ENCODE data around the gene FGD5. TPM values are rescaled to one million over a fixed set of nuclear protein-coding genes. Genes with fewer than 3 reads are reported as not detected.

FGD5 gene
- total and polyA plus RNA-seq, 2 experiments from 2014 or later: 7.4 to 12.2 TPM

GRCh38 chr3:14821151-14821550 is 2.4 kb downstream of the FGD5 start:
- Mint-ChIP-seq H3K36me3 (ENCODE audit: low read depth) (peaks cover 3% of the 10 kb centered on the region; the same call in 2 of the 3 replicates), H3K9me3 (no peaks in the 10 kb centered on the region), H3K4me3 (no peak overlapping the region), H3K27me3 (ENCODE audit: insufficient read depth, low read depth, poor library complexity) (peaks cover 15% of the 10 kb centered on the region), H3K27ac (no peak overlapping the region), H3K4me1 (peaks cover 22% of the 10 kb centered on the region)
- Histone ChIP-seq H3K4me3 (no peak overlapping the region), H3K9me2 (ENCODE audit: insufficient read depth) (no peaks in the 10 kb centered on the region), H4K20me1 (replicated peaks; ENCODE audit: insufficient read depth) (no peaks in the 10 kb centered on the region), H2AFZ (no peak overlapping the region), H3K36me3 (ENCODE audit: insufficient read depth) (no peaks in the 10 kb centered on the region), H3K4me1 (ENCODE audit: insufficient read depth) (peaks cover 16% of the 10 kb centered on the region), H3F3A (replicated peaks; ENCODE audit: low read depth) (no peaks in the 10 kb centered on the region), H3K4me2 (no peak overlapping the region), H3K79me2 (replicated peaks; ENCODE audit: insufficient read depth) (no peaks in the 10 kb centered on the region), H3K27me3 (ENCODE audit: insufficient read depth) (no peaks in the 10 kb centered on the region), H3K27ac (ENCODE audit: low read depth) (no peak overlapping the region)
- ATAC-seq (no peak), DNase-seq (ENCODE audit: low spot score) (no peak)
- TF ChIP-seq EZH2 (IDR thresholded peaks at IDR 0.05; ENCODE audit: low read depth, unreplicated experiment): no peak
- TF ChIP-seq EZH2phosphoT487 (IDR thresholded peaks at IDR 0.05; ENCODE audit: unreplicated experiment): no peak
- no peak for TF ChIP-seq ZNF462 (CRISPR knock-in tag; IDR thresholded peaks at IDR 0.05)
- TF ChIP-seq ZNF331 (CRISPR knock-in tag; IDR thresholded peaks at IDR 0.05; ENCODE audit: low read depth): no peak
- no peak for TF ChIP-seq NANOG (IDR thresholded peaks at IDR 0.05; ENCODE audit: borderline replicate concordance)
- TF ChIP-seq JUNB (IDR thresholded peaks at IDR 0.05; ENCODE audit: unreplicated experiment): no peak

DNA sequence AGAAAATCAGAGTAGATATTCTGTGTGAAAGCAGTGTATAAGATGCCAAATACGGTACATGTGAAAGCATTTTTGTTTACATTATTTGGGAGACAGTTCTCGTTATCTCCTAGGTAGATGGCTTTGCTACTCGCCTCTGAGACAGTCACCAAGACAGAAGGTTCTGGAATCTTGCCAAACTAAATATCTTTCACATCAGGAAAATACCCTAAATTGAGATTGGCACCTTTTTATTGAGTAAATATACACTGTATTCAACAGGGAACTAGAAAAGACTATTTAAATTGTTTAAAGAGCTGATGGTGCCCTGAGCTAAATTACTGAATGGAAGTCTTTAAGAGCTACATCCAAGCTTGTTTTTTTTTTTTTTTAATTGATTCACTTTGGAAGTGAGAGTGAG is 3.4 kb downstream of the FGD5 start:
- DNase-seq (ENCODE audit: low spot score) (no peak), ATAC-seq (no peak)
- Histone ChIP-seq H3K4me2 (no peak overlapping the region), H3K27me3 (ENCODE audit: insufficient read depth) (no peaks in the 10 kb centered on the region), H2AFZ (no peak overlapping the region), H3F3A (replicated peaks; ENCODE audit: low read depth) (no peaks in the 10 kb centered on the region), H3K4me1 (ENCODE audit: insufficient read depth) (peaks cover 16% of the 10 kb centered on the region), H3K9me2 (ENCODE audit: insufficient read depth) (no peaks in the 10 kb centered on the region), H3K79me2 (replicated peaks; ENCODE audit: insufficient read depth) (no peaks in the 10 kb centered on the region), H3K36me3 (ENCODE audit: insufficient read depth) (no peaks in the 10 kb centered on the region), H3K4me3 (no peak overlapping the region), H3K27ac (ENCODE audit: low read depth) (peak overlapping the region; percentile 10; the same call in 1 of the 2 replicates), H4K20me1 (replicated peaks; ENCODE audit: insufficient read depth) (no peaks in the 10 kb centered on the region)
- Mint-ChIP-seq H3K27me3 (ENCODE audit: insufficient read depth, low read depth, poor library complexity) (peaks cover 15% of the 10 kb centered on the region), H3K36me3 (ENCODE audit: low read depth) (peaks cover 3% of the 10 kb centered on the region; the same call in 2 of the 3 replicates), H3K27ac (peak overlapping the region; percentile 42; the same call in 1 of the 2 replicates), H3K4me1 (peaks cover 22% of the 10 kb centered on the region), H3K9me3 (no peaks in the 10 kb centered on the region), H3K4me3 (no peak overlapping the region)
- TF ChIP-seq NANOG (IDR thresholded peaks at IDR 0.05; ENCODE audit: borderline replicate concordance) (no peak), JUNB (IDR thresholded peaks at IDR 0.05; ENCODE audit: unreplicated experiment) (no peak), CREB1 (CRISPR knock-in tag; IDR thresholded peaks at IDR 0.05; ENCODE audit: low read depth) (no peak), ZNF331 (CRISPR knock-in tag; IDR thresholded peaks at IDR 0.05; ENCODE audit: low read depth) (no peak), POLR2AphosphoS5 (IDR thresholded peaks at IDR 0.05; ENCODE audit: low read depth) (no peak), EZH2phosphoT487 (IDR thresholded peaks at IDR 0.05; ENCODE audit: unreplicated experiment) (no peak), STAT1 (IDR thresholded peaks at IDR 0.05; ENCODE audit: unreplicated experiment) (no peak)
- TF ChIP-seq, protein P1, sequence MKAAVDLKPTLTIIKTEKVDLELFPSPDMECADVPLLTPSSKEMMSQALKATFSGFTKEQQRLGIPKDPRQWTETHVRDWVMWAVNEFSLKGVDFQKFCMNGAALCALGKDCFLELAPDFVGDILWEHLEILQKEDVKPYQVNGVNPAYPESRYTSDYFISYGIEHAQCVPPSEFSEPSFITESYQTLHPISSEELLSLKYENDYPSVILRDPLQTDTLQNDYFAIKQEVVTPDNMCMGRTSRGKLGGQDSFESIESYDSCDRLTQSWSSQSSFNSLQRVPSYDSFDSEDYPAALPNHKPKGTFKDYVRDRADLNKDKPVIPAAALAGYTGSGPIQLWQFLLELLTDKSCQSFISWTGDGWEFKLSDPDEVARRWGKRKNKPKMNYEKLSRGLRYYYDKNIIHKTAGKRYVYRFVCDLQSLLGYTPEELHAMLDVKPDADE (IDR thresholded peaks at IDR 0.05): no peak
- TF ChIP-seq, protein P2, sequence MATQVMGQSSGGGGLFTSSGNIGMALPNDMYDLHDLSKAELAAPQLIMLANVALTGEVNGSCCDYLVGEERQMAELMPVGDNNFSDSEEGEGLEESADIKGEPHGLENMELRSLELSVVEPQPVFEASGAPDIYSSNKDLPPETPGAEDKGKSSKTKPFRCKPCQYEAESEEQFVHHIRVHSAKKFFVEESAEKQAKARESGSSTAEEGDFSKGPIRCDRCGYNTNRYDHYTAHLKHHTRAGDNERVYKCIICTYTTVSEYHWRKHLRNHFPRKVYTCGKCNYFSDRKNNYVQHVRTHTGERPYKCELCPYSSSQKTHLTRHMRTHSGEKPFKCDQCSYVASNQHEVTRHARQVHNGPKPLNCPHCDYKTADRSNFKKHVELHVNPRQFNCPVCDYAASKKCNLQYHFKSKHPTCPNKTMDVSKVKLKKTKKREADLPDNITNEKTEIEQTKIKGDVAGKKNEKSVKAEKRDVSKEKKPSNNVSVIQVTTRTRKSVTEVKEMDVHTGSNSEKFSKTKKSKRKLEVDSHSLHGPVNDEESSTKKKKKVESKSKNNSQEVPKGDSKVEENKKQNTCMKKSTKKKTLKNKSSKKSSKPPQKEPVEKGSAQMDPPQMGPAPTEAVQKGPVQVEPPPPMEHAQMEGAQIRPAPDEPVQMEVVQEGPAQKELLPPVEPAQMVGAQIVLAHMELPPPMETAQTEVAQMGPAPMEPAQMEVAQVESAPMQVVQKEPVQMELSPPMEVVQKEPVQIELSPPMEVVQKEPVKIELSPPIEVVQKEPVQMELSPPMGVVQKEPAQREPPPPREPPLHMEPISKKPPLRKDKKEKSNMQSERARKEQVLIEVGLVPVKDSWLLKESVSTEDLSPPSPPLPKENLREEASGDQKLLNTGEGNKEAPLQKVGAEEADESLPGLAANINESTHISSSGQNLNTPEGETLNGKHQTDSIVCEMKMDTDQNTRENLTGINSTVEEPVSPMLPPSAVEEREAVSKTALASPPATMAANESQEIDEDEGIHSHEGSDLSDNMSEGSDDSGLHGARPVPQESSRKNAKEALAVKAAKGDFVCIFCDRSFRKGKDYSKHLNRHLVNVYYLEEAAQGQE (IDR thresholded peaks at IDR 0.05; ENCODE audit: unreplicated experiment): no peak
